ENCODE measurements around the gene MAP7D1. TPM values are rescaled to one million over a fixed set of nuclear protein-coding genes. Genes with fewer than 3 reads are reported as not detected.

The MAP7D1 gene
- total RNA-seq, 1 donor from 2014 or later = 120 TPM

DNA sequence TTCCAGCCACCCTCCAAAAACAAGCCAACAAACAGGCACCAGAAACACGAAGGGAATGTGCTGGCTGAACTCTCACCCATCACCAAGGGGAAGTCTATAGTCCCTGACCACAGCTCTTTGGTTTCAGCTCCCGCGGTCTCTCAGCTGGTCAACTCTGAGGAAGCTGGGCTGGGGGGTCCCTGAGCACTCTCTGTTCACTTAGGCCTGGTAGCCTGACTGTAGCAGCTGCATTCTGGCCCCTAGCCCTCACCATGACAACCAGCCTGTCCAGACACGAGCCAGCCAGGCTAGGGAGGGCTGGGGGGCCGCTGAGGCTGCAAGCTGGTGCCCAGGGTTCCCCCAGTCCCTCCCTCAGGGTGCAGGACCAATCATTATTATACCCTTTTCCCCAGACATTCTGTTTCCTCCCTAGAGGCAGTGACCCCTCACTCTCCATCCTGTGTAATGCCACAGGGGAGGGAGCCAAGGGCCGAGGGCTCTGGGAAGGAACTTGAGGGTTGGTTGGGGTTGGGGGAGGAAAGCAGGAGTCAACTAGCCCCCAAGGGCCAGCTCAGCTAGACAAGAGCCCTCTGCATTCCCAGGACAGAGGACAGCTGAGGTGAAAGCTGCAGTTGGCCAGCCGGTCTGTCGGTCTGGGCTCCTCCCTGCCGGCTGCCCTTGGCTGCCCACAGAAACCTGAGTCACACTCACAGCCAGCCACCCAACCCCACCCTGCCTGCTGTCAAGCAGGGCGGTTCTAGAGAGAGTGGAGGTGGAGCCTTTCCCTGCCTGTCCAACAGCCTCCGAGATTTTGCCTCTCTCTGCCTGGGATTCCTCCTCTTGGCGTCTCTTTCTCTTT is 5.4 kb upstream of the MAP7D1 start:
- no peaks in the 10 kb centered on the region for H3K9me3 ChIP-seq
- intact Hi-C loops (cut with DNase I) = no loop called here

DNA sequence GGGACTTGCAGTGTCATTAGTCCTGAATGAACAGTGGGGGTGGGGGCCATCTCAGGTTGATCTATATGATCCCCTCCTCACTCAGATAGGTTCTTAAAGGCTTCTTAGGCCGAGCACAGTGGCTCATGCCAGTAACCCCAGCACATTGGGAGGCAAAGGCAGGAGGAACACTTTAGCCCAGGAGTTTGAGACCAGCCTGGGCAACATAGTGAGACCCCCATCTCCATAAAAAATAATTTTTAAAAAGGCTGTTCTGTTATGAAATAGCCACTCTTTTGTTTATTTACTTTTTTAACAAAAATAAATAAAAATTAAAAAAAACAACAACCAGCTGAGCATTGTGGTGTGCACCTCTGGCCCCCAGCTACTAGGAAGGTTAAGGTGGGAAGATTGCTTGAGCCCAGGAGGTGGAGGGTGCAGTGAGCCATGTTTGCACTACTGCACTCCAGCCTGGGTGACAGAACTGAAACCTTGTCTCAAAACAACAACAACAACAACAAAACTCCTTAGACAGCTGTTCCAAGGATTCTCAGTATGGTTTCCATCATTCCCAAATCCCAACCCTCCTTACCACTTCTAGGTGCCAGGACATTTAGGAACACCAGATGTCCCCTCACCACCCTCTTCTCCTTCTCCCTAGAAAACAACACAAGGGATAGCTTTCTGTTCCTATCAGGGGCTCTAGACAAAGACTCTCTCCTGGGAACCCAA is 4.7 kb upstream of the MAP7D1 start:
- peak overlapping the region; percentile 37 for H3K4me3 ChIP-seq
- DNase-seq = no peak
- intact Hi-C loops (cut with DNase I) = no loop called here

More for the DNA sequence above, 5.4 kb upstream of the MAP7D1 start:
- H3K4me1 ChIP-seq = peaks cover 66% of the 10 kb centered on the region
- ATAC-seq = peak; percentile 86 to 88
- no peaks in the 10 kb centered on the region for H3K27me3 ChIP-seq (ENCODE audit: low read depth)
- no peak for TF ChIP-seq CTCF (IDR thresholded peaks at IDR 0.05)
- DNase-seq = peak; percentile 95
- peak overlapping the region; percentile 98 for H3K27ac ChIP-seq
- peak overlapping the region; percentile 37 for H3K4me3 ChIP-seq
- no peaks in the 10 kb centered on the region for H3K36me3 ChIP-seq

GRCh38 chr1:36151845-36152203 is 4.1 kb upstream of the MAP7D1 start:
- Histone ChIP-seq H3K27ac (peak overlapping the region; percentile 98), H3K4me1 (peaks cover 66% of the 10 kb centered on the region)
- intact Hi-C loops (cut with DNase I) = no loop called here

More for the DNA sequence above, 4.7 kb upstream of the MAP7D1 start:
- H3K9me3 ChIP-seq = no peaks in the 10 kb centered on the region
- no peak for TF ChIP-seq CTCF (IDR thresholded peaks at IDR 0.05)
- peak overlapping the region; percentile 98 for H3K27ac ChIP-seq
- no peaks in the 10 kb centered on the region for H3K27me3 ChIP-seq (ENCODE audit: low read depth)
- no peak for ATAC-seq
- H3K4me1 ChIP-seq = peaks cover 66% of the 10 kb centered on the region
- H3K36me3 ChIP-seq = no peaks in the 10 kb centered on the region

DNA sequence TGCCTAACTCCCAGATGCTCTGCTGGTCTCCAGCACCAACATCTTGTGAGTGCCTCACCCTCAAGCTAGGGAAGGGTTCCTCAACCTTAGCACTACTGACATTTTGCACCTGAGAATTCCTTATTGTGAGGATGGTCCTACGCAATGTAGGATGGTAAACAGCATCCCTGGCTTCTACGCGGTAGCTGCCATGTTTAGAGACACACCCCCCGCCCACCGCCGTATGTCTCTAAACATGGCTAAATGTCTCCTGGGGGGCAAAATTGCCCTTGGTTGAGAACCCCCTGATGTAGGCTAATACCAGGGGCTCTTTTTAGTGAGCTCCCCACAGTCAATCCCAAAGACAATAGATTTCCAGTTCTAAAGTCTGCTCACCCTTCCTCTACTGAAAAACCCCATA is 2.5 kb upstream of the MAP7D1 start:
- peaks cover 67% of the 10 kb centered on the region for H3K4me1 ChIP-seq

More at GRCh38 chr1:36151845-36152203, 4.1 kb upstream of the MAP7D1 start:
- no peak for TF ChIP-seq CTCF (IDR thresholded peaks at IDR 0.05)
- no peak for ATAC-seq
- DNase-seq = no peak
- Histone ChIP-seq H3K36me3 (no peaks in the 10 kb centered on the region), H3K27me3 (ENCODE audit: low read depth) (no peaks in the 10 kb centered on the region), H3K4me3 (no peak overlapping the region), H3K9me3 (no peaks in the 10 kb centered on the region)

DNA sequence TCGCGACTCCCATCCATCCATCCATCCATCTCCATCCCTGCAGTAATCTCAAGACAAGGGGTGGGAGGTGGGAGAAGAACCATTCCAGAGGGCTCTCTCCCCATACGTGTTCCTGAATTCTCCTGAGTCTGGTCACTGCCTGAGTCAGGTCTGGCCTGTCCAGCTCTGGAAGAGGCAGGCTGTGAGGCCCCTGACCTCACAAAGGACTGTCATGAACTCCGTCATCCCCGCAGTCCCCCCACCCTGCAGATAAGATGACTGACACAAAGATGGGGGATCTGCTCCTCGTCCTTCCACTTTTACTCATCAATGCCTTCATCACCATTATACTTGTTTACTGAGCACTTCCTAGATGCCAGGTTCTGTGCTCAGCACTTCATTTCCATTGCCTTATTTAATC is 1.6 kb upstream of the MAP7D1 start:
- no peak for TF ChIP-seq CTCF (IDR thresholded peaks at IDR 0.05)

More for the DNA sequence above, 2.5 kb upstream of the MAP7D1 start:
- H3K9me3 ChIP-seq = no peaks in the 10 kb centered on the region
- ATAC-seq = no peak
- intact Hi-C loops (cut with DNase I) = no loop called here
- no peaks in the 10 kb centered on the region for H3K36me3 ChIP-seq
- H3K27me3 ChIP-seq (ENCODE audit: low read depth) = no peaks in the 10 kb centered on the region
- H3K4me3 ChIP-seq = no peak overlapping the region
- H3K27ac ChIP-seq = peak overlapping the region; percentile 3
- no peak for TF ChIP-seq CTCF (IDR thresholded peaks at IDR 0.05)
- no peak for DNase-seq

More for the DNA sequence above, 1.6 kb upstream of the MAP7D1 start:
- Histone ChIP-seq H3K27me3 (ENCODE audit: low read depth) (no peaks in the 10 kb centered on the region), H3K4me3 (no peak overlapping the region), H3K9me3 (no peaks in the 10 kb centered on the region), H3K27ac (peak overlapping the region; percentile 99), H3K36me3 (no peaks in the 10 kb centered on the region), H3K4me1 (peaks cover 73% of the 10 kb centered on the region)
- intact Hi-C loops (cut with DNase I) = no loop called here
- ATAC-seq = no peak
- DNase-seq = no peak

All from lower lobe of right lung (tissue), 2 donors.